Fibroblast of skin of abdomen (primary cell): ENCODE results near the gene SPTBN5.

Experiments
- DNase-seq: peaks from one replicate; pipeline ENCODE4 v3.0.0-alpha.2; 2013

Gene SPTBN5

DNA sequence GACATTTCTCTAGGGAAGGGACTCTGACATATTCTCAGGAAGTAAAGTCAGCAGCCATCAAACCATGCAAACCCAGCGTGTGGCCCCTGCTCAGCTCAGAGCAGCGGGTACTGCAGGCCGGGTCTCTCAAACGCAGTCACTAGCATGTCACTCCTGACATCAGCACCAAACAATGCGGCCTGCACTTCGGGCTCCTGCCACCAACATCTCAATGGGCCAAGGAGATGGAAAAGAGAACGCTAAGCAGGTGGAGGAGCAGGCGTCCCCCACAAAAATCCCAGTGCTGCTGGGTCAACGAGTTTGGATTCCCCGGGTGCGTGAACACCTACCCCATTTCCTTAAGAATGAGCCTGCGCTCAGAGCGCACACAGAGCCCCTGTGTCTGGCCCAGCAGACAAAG lies 9.9 kb upstream of the SPTBN5 start:
- DNase-seq = no peak

- no peak for DNase-seq
These were observed 7.6 kb upstream of the SPTBN5 start for GRCh38 chr15:41901431-41901830.

DNA sequence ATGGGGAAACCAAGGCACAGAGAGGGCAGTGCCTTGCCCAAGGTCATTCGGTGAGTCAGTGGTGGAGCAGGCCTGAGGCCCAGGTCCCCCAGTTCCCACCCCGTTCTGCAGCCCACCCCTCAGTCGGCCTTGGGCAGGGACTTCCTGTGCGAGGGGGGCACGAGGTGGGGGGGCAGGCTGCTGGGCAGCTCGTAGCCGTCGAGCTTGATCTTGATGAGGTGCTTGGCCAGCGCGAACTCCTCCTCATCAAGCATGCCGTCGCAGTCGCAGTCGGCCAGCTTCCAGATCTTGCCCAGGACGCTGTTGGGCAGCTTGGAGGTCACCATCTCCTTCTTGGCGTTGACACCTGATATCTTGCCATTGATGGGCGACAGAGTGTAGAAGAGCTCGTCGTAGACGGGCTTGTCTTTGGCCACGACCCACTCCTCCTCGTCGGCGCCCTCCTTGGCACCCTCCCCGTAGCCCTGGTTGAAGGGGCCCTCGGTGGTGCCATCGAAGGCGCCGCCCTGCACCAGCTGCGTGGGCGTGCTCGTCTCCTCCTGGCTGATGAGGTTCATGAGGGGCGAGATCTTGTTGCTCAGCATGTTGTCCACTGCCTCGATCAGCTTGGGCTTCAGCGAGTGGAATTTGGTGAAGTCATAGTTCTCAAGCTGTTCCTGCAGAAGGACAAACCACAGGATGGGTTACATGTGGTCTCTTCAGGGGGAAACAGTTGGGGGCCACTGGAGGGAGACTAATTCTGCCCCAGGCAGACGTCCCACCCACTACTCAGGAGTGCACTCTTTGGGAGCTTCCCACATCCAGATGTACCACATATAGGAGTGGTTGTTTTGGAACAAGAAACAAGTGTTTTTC lies 6.9 kb upstream of the SPTBN5 start:
- DNase-seq = no peak

- no peak for DNase-seq
These were observed 6.1 kb upstream of the SPTBN5 start for GRCh38 chr15:41899854-41900442.

GRCh38 chr15:41897363-41897799 lies 3.5 kb upstream of the SPTBN5 start:
- DNase-seq = no peak

DNA sequence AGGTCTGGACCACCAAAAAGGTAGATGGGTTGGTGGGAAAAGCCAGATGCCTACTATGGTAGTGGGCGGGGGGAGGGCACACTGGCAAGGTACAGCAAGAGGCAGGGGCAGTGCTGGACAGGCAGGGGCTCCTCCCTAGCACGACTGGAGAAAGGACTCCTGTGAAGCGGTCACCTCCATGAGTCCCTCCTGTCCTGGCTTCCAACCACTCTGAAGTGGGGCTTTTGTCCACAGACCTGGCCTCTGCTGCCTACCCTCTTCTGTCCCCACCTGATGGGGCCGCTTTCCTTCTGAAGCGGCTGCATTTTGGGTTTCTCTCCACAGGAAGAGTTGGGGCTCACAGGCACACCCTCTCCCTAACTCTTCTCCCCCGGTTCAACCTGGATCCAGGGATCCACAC lies 2.7 kb upstream of the SPTBN5 start:
- DNase-seq = no peak

DNA sequence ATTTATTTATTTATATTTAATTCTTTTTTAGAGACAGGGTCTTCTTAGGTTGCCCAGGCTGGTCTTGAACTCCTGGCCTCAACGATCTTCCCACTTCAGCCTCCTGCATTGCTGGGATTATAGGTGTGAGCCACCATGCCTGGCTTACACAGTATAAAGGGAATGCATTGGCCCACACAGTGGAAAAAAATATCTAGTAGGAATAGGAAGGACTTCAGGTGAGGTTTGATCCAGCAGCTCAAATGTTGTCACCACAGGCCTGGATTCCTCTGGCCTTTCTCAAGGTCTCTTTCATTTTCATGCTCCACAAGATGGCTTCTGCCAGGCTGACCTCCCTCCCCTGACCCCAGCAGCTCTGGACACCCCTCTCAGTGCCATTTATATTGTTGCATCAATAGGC lies 2.1 kb upstream of the SPTBN5 start:
- no peak for DNase-seq

- no peak for DNase-seq
These were observed 1.6 kb upstream of the SPTBN5 start for GRCh38 chr15:41895491-41895890.

DNA sequence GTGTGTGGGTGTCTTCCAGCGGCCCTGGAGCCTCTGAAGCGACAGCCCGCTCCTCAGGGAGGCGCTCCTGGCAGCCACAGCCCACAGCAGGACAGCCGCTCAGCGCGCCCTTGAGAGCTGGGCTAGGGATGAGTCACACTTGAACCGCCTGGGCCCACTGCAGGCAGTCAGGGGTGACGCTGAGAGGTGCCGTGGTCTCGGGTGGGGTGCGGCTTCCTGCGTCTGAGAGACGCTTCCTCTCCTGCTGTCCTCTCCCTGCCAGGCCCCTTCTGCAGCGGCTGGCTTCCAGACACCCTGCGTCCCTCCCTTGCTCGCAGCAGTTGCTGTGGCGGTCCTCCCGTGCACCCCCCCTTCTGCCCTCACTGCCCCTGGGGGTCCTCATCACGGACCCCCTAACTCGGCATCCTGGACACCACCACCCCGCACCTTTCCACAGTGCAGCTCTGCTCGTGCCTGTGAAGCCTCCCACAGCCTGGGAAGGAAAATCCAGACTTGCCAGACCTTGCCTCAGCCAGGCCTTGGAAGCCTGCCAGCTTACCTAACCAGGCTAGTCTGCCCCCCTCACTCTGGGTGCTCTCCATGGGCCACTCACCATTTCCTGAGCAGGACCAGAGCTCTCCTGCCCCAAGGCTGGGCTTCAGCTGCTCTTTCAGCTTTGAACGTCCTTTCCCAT lies 1.1 kb upstream of the SPTBN5 start:
- peak; percentile 82 for DNase-seq

- DNase-seq = no peak
These were observed 468 bp upstream of the SPTBN5 start for GRCh38 chr15:41894251-41894790.

DNA sequence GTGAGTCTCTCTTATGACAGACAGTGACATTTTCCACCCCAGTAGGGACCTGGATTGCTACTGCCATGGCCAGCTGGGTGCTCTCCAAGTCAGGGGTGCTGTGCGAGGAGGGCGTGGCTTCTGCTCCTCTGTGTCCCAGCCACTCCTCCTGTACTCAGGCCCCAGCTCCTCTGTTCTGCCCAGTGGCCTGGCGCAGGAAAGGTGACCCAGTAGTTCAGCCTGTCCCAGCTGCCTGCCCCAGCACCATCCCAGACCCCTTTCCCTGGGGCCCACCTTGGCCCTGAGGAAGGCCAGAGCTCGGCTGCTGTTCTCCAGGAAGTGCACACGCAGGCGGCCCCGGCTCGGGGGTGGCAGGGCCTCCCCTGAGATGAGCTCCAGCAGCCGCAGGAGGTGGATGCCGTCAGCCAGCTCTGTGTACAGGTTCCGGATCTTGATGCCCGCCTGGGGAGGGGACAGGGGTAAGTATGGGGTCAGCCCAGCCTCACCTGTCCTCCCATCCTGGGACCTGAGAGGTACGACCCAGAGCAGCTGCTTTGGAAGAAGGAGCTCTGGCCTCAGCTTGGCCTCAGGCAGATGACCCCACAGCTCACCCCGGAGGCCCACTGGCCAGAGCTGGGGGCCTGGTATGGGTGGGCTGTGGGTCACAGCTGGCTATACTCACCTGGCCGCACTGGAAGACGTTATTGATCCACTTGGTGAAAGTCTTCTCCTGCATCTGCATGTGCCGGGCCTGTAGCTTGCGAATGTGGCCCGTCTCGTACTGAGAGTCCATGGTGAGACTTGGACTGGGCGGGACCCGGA lies 1.0 kb downstream of the SPTBN5 start:
- no peak for DNase-seq

DNA sequence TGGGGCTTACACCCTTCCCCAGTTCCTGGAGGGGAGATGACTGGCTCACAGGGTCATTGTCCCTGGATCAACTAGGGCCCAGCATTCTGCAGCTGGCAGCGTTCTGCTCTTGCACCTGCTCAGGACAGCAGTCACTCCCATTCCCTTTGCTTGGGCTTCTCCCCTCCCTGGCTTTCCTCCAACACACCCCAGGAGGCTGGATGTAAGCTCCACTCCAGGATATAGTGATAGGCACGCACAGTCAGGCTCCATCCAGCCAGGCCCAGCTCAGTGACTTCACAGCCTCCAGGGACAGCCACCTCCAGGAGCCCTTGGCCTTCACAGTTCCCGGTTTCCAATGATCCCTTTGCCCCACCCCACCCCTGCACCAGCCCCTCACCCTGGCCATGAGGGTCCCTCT lies 1.9 kb downstream of the SPTBN5 start:
- DNase-seq = no peak

GRCh38 chr15:41891226-41891625 lies 2.6 kb downstream of the SPTBN5 start:
- DNase-seq = no peak

DNA sequence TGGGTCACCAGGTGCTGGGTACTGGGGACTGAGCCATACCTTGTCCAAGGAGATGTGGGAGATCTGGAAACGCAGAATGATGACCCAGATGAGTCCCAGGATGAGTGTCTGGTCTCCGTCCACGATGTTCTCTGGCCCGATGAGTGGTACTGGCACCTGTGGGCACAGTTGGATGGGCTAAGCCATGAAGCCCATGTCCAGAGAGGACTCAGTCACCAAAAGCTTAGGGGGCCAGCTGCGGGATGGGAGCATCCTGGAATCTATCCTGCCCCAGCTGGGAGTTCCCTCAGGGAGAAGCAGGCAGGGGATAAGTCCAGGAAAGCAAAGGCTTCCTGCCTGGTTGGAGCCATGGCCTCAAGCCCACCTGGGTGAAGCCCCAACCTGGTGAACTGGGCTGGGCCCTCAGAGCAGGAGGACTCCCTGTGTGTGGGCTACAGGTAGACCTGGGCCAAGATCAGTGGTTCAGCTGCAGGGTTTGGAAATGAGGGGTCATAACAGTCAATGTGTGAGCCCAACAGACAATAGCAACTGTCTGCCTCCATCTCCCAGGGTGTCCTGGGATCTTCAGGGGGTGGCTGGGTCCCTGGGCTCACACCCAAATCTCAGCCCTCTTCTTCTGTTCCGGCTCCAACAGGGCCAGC lies 3.7 kb downstream of the SPTBN5 start:
- no peak for DNase-seq

GRCh38 chr15:41888662-41889253 lies 5.1 kb downstream of the SPTBN5 start:
- DNase-seq = no peak

DNA sequence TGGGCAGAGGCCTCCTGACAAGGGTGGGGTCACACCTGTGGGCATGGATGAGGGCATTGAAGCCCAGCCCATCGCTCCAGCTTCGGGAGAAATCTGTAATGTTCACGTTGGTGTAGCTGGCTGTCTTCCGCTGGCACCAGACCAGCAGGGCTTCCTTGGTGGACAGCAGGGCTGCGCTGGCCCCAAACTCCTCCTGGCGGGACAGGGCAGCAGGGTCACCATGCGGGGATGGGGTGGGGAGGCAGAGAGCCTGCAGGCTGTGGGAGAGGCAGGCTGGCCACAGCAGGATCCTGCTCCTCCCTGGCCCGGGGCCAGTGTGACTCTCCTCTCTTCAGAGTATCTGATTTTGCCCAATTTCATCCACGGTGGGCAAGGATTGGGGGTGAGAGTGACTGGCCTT lies 6.0 kb downstream of the SPTBN5 start:
- no peak for DNase-seq

DNA sequence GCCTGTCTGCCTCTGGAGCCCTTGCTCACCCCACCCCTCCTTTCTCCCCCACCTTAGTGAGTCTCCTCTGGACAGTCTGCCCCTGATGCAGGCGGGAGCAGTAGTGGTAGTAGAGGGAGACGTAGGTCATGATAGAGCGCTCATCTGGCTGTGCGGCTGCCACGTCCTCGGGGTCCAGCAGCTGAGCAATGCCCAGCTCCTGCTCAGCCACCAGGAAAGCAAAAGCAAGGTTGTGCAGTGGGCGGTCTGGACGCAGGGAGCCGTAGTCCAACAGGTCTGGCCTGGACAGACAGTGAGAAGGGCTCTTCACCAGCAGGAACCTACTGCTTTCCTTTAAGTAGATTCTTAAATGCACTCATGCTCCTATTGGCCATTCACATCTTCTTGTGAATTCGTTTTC lies 6.7 kb downstream of the SPTBN5 start:
- no peak for DNase-seq

GRCh38 chr15:41886741-41887140 lies 7.1 kb downstream of the SPTBN5 start:
- no peak for DNase-seq

DNA sequence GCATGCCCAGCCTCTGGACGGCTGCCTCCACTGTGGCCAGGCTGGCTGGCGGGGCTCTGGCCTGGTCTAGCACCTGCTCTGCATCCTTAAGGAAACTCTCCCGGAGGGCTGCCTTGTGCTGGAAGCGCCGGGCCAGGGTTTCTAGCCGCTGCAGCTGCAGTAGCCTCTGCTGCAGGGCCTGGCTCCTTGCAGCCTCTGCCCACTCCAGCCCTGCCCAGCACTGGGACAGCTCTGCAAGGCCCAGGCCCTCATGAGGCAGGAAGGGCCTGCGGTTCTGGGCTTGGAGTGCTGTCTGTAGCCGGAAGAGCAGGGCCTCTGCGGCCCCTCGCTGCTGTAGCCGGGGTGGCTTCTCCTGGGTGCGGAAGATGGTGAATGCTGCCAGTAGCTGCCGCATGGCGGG lies 8.0 kb downstream of the SPTBN5 start:
- no peak for DNase-seq

- no peak for DNase-seq
These were observed 8.5 kb downstream of the SPTBN5 start for GRCh38 chr15:41885321-41885720.

DNA sequence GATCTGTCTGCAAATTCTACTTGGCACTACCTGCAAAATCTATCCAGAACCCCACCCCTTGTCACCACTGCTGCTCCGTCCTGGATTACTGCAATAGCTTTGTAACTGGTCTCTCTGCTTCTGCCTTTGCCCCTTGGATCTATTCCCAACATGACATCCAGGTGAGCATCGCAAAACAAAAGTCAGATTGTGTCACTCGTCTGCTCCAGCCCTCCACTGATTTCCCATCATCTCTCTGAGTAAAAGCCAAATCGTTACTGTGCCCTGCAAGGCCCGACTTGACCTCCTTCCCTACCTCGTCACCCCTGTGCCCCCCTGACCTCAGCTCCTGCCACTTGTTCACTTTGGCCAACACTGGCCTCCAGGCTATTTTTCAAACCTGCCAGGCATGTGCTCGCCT lies 9.4 kb downstream of the SPTBN5 start:
- DNase-seq = no peak

DNA sequence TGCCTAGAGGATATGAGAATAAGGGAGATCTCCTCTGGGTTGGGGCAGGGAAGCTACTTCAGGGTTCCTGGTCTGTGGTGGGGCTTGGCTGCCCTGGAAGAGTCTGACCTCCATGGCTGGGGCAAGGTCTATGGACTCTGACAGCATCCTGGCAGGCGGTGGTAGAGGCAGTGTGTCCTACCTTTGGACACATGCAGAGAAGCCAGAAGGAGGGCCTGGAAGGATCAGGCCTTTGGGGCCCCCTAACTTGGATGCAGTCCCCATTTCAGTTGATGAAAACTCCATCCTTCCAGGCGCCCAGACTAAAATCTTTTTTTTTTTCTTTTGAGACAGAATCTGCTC lies 10.4 kb downstream of the SPTBN5 start:
- DNase-seq = no peak
